ENCODE measurements around the gene GXYLT2. TPM values are rescaled to one million over a fixed set of nuclear protein-coding genes. Genes with fewer than 3 reads are reported as not detected.
A peak's percentile ranks its signal among the peaks of the same experiment; 100 is the strongest.

The GXYLT2 gene
- total and polyA plus RNA-seq, 2 of the 13 experiments (the other 11 are each of a cell fraction or from before 2014, with no cell fraction given), result 4.3 to 6.9 TPM

GRCh38 chr3:72872183-72872582 is 15.7 kb upstream of the GXYLT2 start (continued):
- TF ChIP-seq LRRFIP1 (CRISPR knock-in tag; conservative IDR thresholded peaks at IDR 0.05), result no peak
- TF ChIP-seq FLYWCH1 (CRISPR knock-in tag; IDR thresholded peaks at IDR 0.05), result no peak
- no peak for TF ChIP-seq YEATS2 (CRISPR knock-in tag; IDR thresholded peaks at IDR 0.05; ENCODE audit: borderline replicate concordance)

DNA sequence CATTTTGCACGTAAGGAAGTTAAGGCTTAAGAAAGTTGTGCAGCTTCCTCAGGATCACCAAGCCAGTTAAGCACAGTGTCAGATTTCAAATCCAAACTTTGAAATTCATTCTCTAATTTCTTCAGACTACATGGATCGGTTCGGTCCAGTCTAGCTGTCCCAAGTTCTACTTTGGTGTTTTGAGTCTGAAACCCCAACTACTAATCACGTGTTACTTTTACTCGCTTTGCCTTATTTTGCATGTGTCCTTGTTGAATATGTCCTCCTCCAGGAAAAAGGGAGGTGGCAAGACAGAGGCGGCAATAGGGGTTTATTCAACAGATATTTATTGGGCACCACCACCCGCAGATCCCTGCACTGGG is 522 bp upstream of the GXYLT2 start:
- CTCF ChIA-PET (ENCODE audit: low intra/inter-chr PET ratio, low total read pairs), result interaction anchor here (1.0 kb wide), 1 partner anchor 12 kb away, joined by 3 read pairs; no protein-coding TSS in a partner anchor
- TF ChIP-seq, protein P1, sequence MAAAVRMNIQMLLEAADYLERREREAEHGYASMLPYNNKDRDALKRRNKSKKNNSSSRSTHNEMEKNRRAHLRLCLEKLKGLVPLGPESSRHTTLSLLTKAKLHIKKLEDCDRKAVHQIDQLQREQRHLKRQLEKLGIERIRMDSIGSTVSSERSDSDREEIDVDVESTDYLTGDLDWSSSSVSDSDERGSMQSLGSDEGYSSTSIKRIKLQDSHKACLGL (CRISPR knock-in tag; IDR thresholded peaks at IDR 0.05), result no peak
- TF ChIP-seq MYC (CRISPR knock-in tag; IDR thresholded peaks at IDR 0.05; ENCODE audit: borderline replicate concordance) (no peak), ZNF431 (CRISPR knock-in tag; IDR thresholded peaks at IDR 0.05; ENCODE audit: borderline replicate concordance, low read depth) (no peak), ISX (CRISPR knock-in tag; conservative IDR thresholded peaks at IDR 0.05) (no peak), RFX1 (IDR thresholded peaks at IDR 0.05) (no peak), ZNF564 (CRISPR knock-in tag; IDR thresholded peaks at IDR 0.05) (no peak), FOSL1 (CRISPR knock-in tag; IDR thresholded peaks at IDR 0.05; ENCODE audit: borderline replicate concordance) (no peak), ZNF768 (CRISPR knock-in tag; IDR thresholded peaks at IDR 0.05) (no peak), MNT (IDR thresholded peaks at IDR 0.05) (no peak), ATAD3A (CRISPR knock-in tag; IDR thresholded peaks at IDR 0.05) (no peak), ZFP36L2 (CRISPR knock-in tag; IDR thresholded peaks at IDR 0.05) (no peak), SOX5 (CRISPR knock-in tag; IDR thresholded peaks at IDR 0.05; ENCODE audit: borderline replicate concordance) (no peak), ARNTL (CRISPR knock-in tag; IDR thresholded peaks at IDR 0.05) (no peak)
- TF ChIP-seq, protein P2, sequence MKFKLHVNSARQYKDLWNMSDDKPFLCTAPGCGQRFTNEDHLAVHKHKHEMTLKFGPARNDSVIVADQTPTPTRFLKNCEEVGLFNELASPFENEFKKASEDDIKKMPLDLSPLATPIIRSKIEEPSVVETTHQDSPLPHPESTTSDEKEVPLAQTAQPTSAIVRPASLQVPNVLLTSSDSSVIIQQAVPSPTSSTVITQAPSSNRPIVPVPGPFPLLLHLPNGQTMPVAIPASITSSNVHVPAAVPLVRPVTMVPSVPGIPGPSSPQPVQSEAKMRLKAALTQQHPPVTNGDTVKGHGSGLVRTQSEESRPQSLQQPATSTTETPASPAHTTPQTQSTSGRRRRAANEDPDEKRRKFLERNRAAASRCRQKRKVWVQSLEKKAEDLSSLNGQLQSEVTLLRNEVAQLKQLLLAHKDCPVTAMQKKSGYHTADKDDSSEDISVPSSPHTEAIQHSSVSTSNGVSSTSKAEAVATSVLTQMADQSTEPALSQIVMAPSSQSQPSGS (CRISPR knock-in tag; IDR thresholded peaks at IDR 0.05), result no peak
- TF ChIP-seq, protein P3, sequence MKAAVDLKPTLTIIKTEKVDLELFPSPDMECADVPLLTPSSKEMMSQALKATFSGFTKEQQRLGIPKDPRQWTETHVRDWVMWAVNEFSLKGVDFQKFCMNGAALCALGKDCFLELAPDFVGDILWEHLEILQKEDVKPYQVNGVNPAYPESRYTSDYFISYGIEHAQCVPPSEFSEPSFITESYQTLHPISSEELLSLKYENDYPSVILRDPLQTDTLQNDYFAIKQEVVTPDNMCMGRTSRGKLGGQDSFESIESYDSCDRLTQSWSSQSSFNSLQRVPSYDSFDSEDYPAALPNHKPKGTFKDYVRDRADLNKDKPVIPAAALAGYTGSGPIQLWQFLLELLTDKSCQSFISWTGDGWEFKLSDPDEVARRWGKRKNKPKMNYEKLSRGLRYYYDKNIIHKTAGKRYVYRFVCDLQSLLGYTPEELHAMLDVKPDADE (CRISPR knock-in tag; IDR thresholded peaks at IDR 0.05), result no peak

More for the DNA sequence above, 522 bp upstream of the GXYLT2 start:
- Histone ChIP-seq H3K79me2 (ENCODE audit: insufficient read depth, low read length) (peaks cover 2% of the 10 kb centered on the region), H3K27me3 (ENCODE audit: control insufficient read depth in 1 of 2, insufficient read depth in 2 of 2, low read length in 2 of 2) (no peaks in the 10 kb centered on the region; a peak in 1 of 5 replicates), H3K27ac (ENCODE audit: extremely low read length, insufficient read depth, low read length) (no peak overlapping the region), H3K4me3 (replicated peaks in 1 of 3; ENCODE audit: insufficient read depth in 1 of 3, low read depth in 2 of 3, low read length in 3 of 3) (peak overlapping the region; percentile 70 to 75 (median 73)), H4K20me1 (ENCODE audit: insufficient read depth, low read length) (no peaks in the 10 kb centered on the region), H2AFZ (ENCODE audit: low read length) (peak overlapping the region; percentile 37), H3K9ac (ENCODE audit: insufficient read depth, low read depth, low read length) (peak overlapping the region; percentile 18; the same call in 1 of the 2 replicates), H3K9me3 (ENCODE audit: low read length) (peaks cover 5% of the 10 kb centered on the region; the same call in 1 of the 2 replicates), H3K4me2 (ENCODE audit: low read depth, low read length) (peak overlapping the region; percentile 99), H3K4me1 (ENCODE audit: insufficient read depth, low read length) (peaks cover 57% of the 10 kb centered on the region), H3K36me3 (replicated peaks in 1 of 2; ENCODE audit: control insufficient read depth in 1 of 2, insufficient read depth in 2 of 2, low read length in 2 of 2) (no peaks in the 10 kb centered on the region)
- in situ Hi-C loops (cut with HindIII; ENCODE audit: extremely low pct_ligation_motif_present, low pct_unique_long_range_greater_than_20kb), result no loop called here
- 0% methylated on average over 7 of the region's 7 CpGs for WGBS (ENCODE audit: low lambda C conversion rate)
- peak; percentile 34 for FAIRE-seq
- POLR2A ChIA-PET, result interaction anchor here (0.8 to 1.1 kb wide), 2 partner anchors 9 to 14 kb away, joined by 3 to 4 read pairs; no protein-coding TSS in a partner anchor
- BruUV-seq (replicated peaks), result no TSS peak
- intact Hi-C loops (cut with micrococcal nuclease; ENCODE audit: unreplicated experiment), result loop anchor here (5.0 kb wide), 3 partner anchors 40 to 170 kb away; partner anchors contain the start of genes PPP4R2 and SHQ1
- DNase-seq (ENCODE audit: low spot score), result no peak
- ATAC-seq, result no peak

Measured in HepG2 (cell line).